Myometrial cell (primary cell): ENCODE measurements around the gene SLC13A4. TPM values are rescaled to one million over a fixed set of nuclear protein-coding genes. Genes with fewer than 3 reads are reported as not detected.

Experiments
- total RNA-seq: library from RNA; depleted of rRNA; stranded (reverse); fragments of >200 nt; gene quantifications from 2 replicates; pipeline ENCODE4 v1.2.3, GENCODE V29; 2015

The SLC13A4 gene
- not detected in 2 replicates for total RNA-seq

GRCh38 chr7:135728136-135728669 lies at the start of gene SLC13A4:
TSS of gene SLC13A4 (minus strand) at chr7:135728186. CDS start at chr7:135727496, 690 bp downstream.

GRCh38 chr7:135748770-135749169 lies 20.8 kb upstream of the SLC13A4 start, which contains the start of gene FAM180A:
TSS of gene FAM180A (minus strand) at chr7:135748813. CDS start at chr7:135748580, 233 bp downstream.

GRCh38 chr7:135662373-135663114 lies 65.4 kb downstream of the SLC13A4 start, which contains the start of gene STMP1:
TSS of gene STMP1 (plus strand) at chr7:135662514.

Other genes starting within 250 kb of the SLC13A4 start
- gene CNOT4, start 218.1 kb downstream of the SLC13A4 start, total RNA-seq = 6.6 and 8.6 TPM in 2 replicates
- gene NUP205, start 170.3 kb downstream of the SLC13A4 start, total RNA-seq = 49.6 and 58.5 TPM in 2 replicates
- 18.3 and 23.4 TPM in 2 replicates for gene STMP1, start 65.7 kb downstream of the SLC13A4 start, total RNA-seq
- 1.7 and 5.1 TPM in 2 replicates for gene FAM180A, start 20.6 kb upstream of the SLC13A4 start, total RNA-seq
- gene MTPN, start 249.2 kb upstream of the SLC13A4 start, total RNA-seq = 136 and 157 TPM in 2 replicates